Measurements from ENCODE around the gene GOSR1.
"Not testable (repeated sequence)": the region's sequence is repeated elsewhere in the genome, so short reads cannot be mapped to it uniquely, and the experiment has no call there.

- TF ChIP-seq, protein P1, sequence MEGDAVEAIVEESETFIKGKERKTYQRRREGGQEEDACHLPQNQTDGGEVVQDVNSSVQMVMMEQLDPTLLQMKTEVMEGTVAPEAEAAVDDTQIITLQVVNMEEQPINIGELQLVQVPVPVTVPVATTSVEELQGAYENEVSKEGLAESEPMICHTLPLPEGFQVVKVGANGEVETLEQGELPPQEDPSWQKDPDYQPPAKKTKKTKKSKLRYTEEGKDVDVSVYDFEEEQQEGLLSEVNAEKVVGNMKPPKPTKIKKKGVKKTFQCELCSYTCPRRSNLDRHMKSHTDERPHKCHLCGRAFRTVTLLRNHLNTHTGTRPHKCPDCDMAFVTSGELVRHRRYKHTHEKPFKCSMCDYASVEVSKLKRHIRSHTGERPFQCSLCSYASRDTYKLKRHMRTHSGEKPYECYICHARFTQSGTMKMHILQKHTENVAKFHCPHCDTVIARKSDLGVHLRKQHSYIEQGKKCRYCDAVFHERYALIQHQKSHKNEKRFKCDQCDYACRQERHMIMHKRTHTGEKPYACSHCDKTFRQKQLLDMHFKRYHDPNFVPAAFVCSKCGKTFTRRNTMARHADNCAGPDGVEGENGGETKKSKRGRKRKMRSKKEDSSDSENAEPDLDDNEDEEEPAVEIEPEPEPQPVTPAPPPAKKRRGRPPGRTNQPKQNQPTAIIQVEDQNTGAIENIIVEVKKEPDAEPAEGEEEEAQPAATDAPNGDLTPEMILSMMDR (IDR thresholded peaks at IDR 0.05) = not testable (repeated sequence)
- not testable (repeated sequence) for TF ChIP-seq POLR2AphosphoS5 (IDR thresholded peaks at IDR 0.05; ENCODE audit: insufficient read depth in 1 of 2, low read depth in 1 of 2)
Measured at GRCh38 chr17:30446640-30447039, 30.6 kb upstream of the GOSR1 start.

All from vagina (tissue), 2 donors.